GM12878 (cell line): ENCODE results near the gene NOP9. TPM values are rescaled to one million over a fixed set of nuclear protein-coding genes. Genes with fewer than 3 reads are reported as not detected.

ENCODE experiments used
- ATAC-seq: fragments of 200-7000 bp; cut with Tn5 transposase; 3 replicates; pipeline ENCODE4 v1.9.1; 2020; ENCODE audit warnings: mild to moderate bottlenecking, moderate library complexity
- BruUV-seq: library from RNA; stranded (reverse); fragments of 400-500 nt; replicated peaks from 2 replicates; lab custom pipeline; 2021; lab: Mats Ljungman, UMichigan
- CTCF ChIA-PET: fragments of 300-600 bp; sonication (Branson Sonifier 250); formaldehyde crosslinking; extraction: SDS; loops from one replicate; lab custom pipeline; 2021; ENCODE audit warnings: inconsistent platforms; lab: Yijun Ruan, JAX
- POLR2A ChIA-PET: fragments of 350-600 bp; formaldehyde crosslinking; extraction: SDS; loops from one replicate; lab custom pipeline; 2021; ENCODE audit warnings: inconsistent platforms; lab: Charles Lee
- RAD21 ChIA-PET: fragments of 300-600 bp; sonication (Branson Sonifier 250); formaldehyde crosslinking; loops from one replicate; lab custom pipeline; 2023; ENCODE audit warnings: antibody characterized with exemption; ENCODE audit not compliant: unreplicated experiment; lab: Charles Lee
- SMC1A ChIA-PET: fragments of 300-600 bp; sonication (Branson Sonifier 250); formaldehyde crosslinking; loops from one replicate; lab custom pipeline; 2023; ENCODE audit not compliant: unreplicated experiment, uncharacterized antibody; lab: Charles Lee
- DNase-seq: peaks from one replicate; pipeline ENCODE4 v3.0.0-alpha.2; 2011; ENCODE audit warnings: low read depth, low spot score
- FAIRE-seq: peaks from 3 replicates; lab custom pipeline; 2011; peaks lifted over from hg19 to GRCh38; lab: Jason Lieb, UNC
- H2AFZ ChIP-seq: 2 replicates; pipeline ENCODE4 v1.6.0; 2011; ENCODE audit warnings: low read depth, low read length, control low read depth; ENCODE audit not compliant: control insufficient read depth
- H3K27ac ChIP-seq: 2 replicates; pipeline ENCODE4 v1.5.1; 2011; ENCODE audit warnings: control low read depth; ENCODE audit not compliant: control insufficient read depth, insufficient read depth
- H3K27me3 ChIP-seq, 2 experiments: replicated peaks in 1 of 2; 2 replicates each; pipeline versions ENCODE4 v1.6.0 to v1.6.1; 2011; ENCODE audit warnings: low read length in 1 of 2; ENCODE audit not compliant: control insufficient read depth in 2 of 2, insufficient read depth in 2 of 2
- H3K36me3 ChIP-seq, 2 experiments: 2 replicates each; pipeline ENCODE4 v1.5.1; 2011; ENCODE audit warnings: low read length in 1 of 2; ENCODE audit not compliant: control insufficient read depth in 2 of 2, insufficient read depth in 2 of 2
- H3K4me1 ChIP-seq: 2 replicates; pipeline ENCODE4 v1.6.1; 2011; ENCODE audit warnings: mild to moderate bottlenecking, low read length, moderate library complexity, mixed read lengths; ENCODE audit not compliant: control insufficient read depth, insufficient read depth
- H3K4me2 ChIP-seq: 2 replicates; pipeline ENCODE4 v1.6.0; 2011; ENCODE audit warnings: control low read depth; ENCODE audit not compliant: control insufficient read depth, insufficient read depth
- H3K4me3 ChIP-seq: fragments of 200-600 bp; sonication (generic); 2 replicates; pipeline ENCODE4 v1.5.1; 2016
- H3K79me2 ChIP-seq: 2 replicates; pipeline ENCODE4 v1.6.0; 2011; ENCODE audit warnings: low read length; ENCODE audit not compliant: control insufficient read depth, insufficient read depth
- H3K9ac ChIP-seq: 2 replicates; pipeline ENCODE4 v1.8.0; 2011; ENCODE audit warnings: low read length, control low read depth, mixed read lengths; ENCODE audit not compliant: control insufficient read depth, insufficient read depth
- H3K9me3 ChIP-seq: replicated peaks from 3 replicates; pipeline ENCODE4 v1.5.1; 2011; ENCODE audit warnings: mild to moderate bottlenecking, low read length; ENCODE audit not compliant: control insufficient read depth, insufficient read depth
- H4K20me1 ChIP-seq: 2 replicates; pipeline ENCODE4 v1.6.0; 2011; ENCODE audit not compliant: control insufficient read depth, insufficient read depth
- ATF7 ChIP-seq: fragments of 450-650 bp; IDR thresholded peaks from 2 replicates; pipeline ENCODE4 v1.6.1; 2016; ENCODE audit warnings: low read depth, mild to moderate bottlenecking
- BRCA1 ChIP-seq: IDR thresholded peaks from 2 replicates; pipeline ENCODE4 v1.6.1; 2011; ENCODE audit warnings: low read depth, low read length, improper control_type of control experiment
- EGR1 ChIP-seq, 2 experiments: IDR thresholded peaks; 1 replicate in 1 of 2; 2 replicates in 1 of 2; pipeline ENCODE4 v1.6.1; 2011 to 2012; ENCODE audit warnings: low read depth in 2 of 2, low read length in 2 of 2, borderline replicate concordance in 1 of 2, mild to moderate bottlenecking in 1 of 2, moderate library complexity in 1 of 2
- NR2C1 ChIP-seq: fragments of 450-650 bp; IDR thresholded peaks from 2 replicates; pipeline ENCODE4 v1.6.1; 2017; ENCODE audit warnings: antibody characterized with exemption, mild to moderate bottlenecking, moderate library complexity
- PAX8 ChIP-seq: fragments of 450-650 bp; IDR thresholded peaks from 2 replicates; pipeline ENCODE4 v1.6.1; 2017; ENCODE audit warnings: mild to moderate bottlenecking, moderate library complexity
- TAF1 ChIP-seq: IDR thresholded peaks from 2 replicates; pipeline ENCODE4 v1.6.1; 2011; ENCODE audit warnings: mild to moderate bottlenecking, low read depth, low read length, borderline replicate concordance
- ZNF384 ChIP-seq: IDR thresholded peaks from 2 replicates; pipeline ENCODE4 v1.6.1; 2012; ENCODE audit warnings: low read depth, mild to moderate bottlenecking, low read length, improper control_type of control experiment, borderline replicate concordance
- WGBS: methylation state at CpG from one replicate; pipeline ENCODE4 v1.1.6; 2016; ENCODE audit warnings: low lambda C conversion rate; ENCODE audit not compliant: insufficient replicate concordance, insufficient coverage; ENCODE audit errors: missing lambda C conversion rate; 5-methylcytosine and 5-hydroxymethylcytosine counted together
- in situ Hi-C: fragments of 300-500 bp; cut with MboI; formaldehyde crosslinking; loops from 9 replicates; pipeline ENCODE4 v1.14.3; 2018; ENCODE audit warnings: mixed read lengths
- intact Hi-C: fragments of 100-400 bp; cut with micrococcal nuclease; formaldehyde crosslinking; loops from one replicate; pipeline ENCODE4 v1.14.2; 2022; ENCODE audit not compliant: unreplicated experiment
- polyA plus RNA-seq, 11 experiments: library from polyadenylated mRNA; depleted of rRNA in 4 of 11; unstranded in 6 of 11; stranded (reverse) in 5 of 11; fragments of >200 nt; fragmentation: Nextera tagmentation in 4 of 11; fragmentation: Illumina TruSeq in 1 of 11; extraction: Ambion mirVana in 4 of 11; extraction: Trizol in 1 of 11; gene quantifications; 1 replicate in 1 of 11; 2 replicates in 10 of 11; pipeline versions ENCODE4 v1.2.1 to v1.2.3, GENCODE V29; 2011 to 2016; ENCODE audit warnings: inconsistent platforms in 2 of 11, missing spikeins in 2 of 11, low read depth in 1 of 11
- total RNA-seq, 4 experiments: library from RNA; depleted of rRNA in 3 of 4; stranded (reverse); fragments of >200 nt in 3 of 4; fragmentation: Illumina TruSeq in 1 of 4; extraction: Trizol in 1 of 4; gene quantifications; 2 replicates each; pipeline versions ENCODE4 v1.2.1 to v1.2.3, GENCODE V29; 2013 to 2021
- TF ChIP-seq, protein P1 (sequence below): fragments of 450-650 bp; IDR thresholded peaks from 2 replicates; pipeline ENCODE4 v1.6.1; 2017; ENCODE audit warnings: low read depth, mild to moderate bottlenecking, moderate library complexity
- TF ChIP-seq, protein P2 (sequence below): fragments of 450-650 bp; IDR thresholded peaks from 2 replicates; pipeline ENCODE4 v1.6.1; 2017; ENCODE audit warnings: mild to moderate bottlenecking
- TF ChIP-seq, protein P3 (sequence below): fragments of 450-650 bp; IDR thresholded peaks from 2 replicates; pipeline ENCODE4 v1.6.1; 2014; ENCODE audit warnings: mild to moderate bottlenecking
- TF ChIP-seq, protein P4 (sequence below): fragments of 450-650 bp; IDR thresholded peaks from 2 replicates; pipeline ENCODE4 v1.6.1; 2017; ENCODE audit warnings: mild to moderate bottlenecking, moderate library complexity

The NOP9 gene
- total and polyA plus RNA-seq, 10 of the 15 experiments (the other 5 are each of a cell fraction or from before 2014, with no cell fraction given) = 2.4 to 43.9 (median 20.3) TPM

DNA sequence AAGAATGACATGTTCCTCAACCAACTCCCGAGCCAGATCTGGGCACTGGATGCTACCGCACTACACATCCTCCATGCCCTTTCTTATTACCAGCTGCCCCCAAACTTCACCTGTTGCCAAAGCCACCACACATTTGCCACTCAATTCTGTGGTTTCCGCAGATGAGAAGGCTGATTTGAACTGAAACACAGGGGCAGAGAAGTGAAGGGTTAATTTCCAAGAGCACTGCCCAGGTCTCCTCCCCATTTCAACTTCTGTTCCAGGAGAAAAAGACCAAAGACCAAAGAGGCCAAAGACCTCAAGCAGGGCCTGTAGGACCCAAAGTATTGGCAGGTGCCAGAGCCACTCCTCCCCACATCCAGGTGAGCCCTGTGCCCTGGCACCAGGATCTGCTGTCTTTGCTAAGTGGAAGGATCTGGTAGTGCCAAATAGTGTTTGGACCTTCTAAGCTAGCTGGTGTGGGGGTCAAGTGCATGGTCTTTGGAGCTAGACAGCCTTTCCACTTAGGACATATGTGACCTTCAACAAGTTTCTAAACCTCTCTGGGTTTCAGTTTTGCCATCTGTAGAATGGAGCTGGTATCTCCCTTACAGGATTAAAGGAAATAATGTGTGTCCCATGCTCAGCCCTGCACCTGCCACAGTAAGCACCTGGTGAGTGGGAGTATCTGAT, 8.1 kb upstream of the NOP9 start (continued):
- TF ChIP-seq, protein P1, sequence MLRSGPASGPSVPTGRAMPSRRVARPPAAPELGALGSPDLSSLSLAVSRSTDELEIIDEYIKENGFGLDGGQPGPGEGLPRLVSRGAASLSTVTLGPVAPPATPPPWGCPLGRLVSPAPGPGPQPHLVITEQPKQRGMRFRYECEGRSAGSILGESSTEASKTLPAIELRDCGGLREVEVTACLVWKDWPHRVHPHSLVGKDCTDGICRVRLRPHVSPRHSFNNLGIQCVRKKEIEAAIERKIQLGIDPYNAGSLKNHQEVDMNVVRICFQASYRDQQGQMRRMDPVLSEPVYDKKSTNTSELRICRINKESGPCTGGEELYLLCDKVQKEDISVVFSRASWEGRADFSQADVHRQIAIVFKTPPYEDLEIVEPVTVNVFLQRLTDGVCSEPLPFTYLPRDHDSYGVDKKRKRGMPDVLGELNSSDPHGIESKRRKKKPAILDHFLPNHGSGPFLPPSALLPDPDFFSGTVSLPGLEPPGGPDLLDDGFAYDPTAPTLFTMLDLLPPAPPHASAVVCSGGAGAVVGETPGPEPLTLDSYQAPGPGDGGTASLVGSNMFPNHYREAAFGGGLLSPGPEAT = no peak
- TF ChIP-seq TAF1 = no peak
- TF ChIP-seq NR2C1 = no peak
- no peak for TF ChIP-seq PAX8

DNA sequence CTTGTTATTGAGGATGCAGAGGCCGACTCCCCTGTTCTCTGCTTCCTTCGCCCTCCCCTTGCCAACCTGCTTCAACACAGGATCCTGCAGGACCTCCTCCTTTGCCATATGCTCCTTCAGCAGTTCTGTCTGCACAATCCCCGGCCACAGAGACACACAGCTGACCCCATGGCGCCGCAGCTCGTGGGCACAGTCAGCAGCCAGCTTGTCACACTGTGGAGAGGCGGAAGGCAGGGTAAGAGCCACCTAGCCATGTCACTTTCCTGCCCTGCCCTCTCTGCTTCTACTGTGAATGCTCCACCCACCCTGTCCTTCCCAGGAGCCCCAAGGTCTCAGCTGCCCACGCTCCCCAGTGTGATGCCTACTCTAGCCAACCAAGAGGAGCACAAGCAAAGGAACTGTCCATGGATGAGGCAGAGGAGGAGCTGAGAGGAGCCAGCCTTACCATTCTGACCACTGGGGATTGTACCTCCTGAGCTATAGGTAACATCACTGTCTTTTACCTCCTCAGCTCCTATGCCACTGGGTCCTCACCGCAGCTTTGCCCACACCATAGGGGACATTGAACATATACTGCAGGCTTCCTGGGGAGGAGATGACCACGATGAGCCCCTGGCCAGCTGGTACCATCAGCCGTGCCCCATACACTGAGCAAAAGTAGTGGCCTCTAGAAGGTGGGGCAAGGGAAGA, 7.4 kb upstream of the NOP9 start:
- peaks cover 13 to 37% of the 10 kb centered on the region in 2 experiments for H3K36me3 ChIP-seq
- ATAC-seq = no peak
- in situ Hi-C loops = no loop called here
- no peaks in the 10 kb centered on the region; the same call in 1 of the 2 replicates for H3K79me2 ChIP-seq
- BruUV-seq = no TSS peak
- no peak overlapping the region for H2AFZ ChIP-seq
- H3K4me3 ChIP-seq = no peak overlapping the region
- ChIA-PET POLR2A (interaction anchor here (0.5 to 1.7 kb wide), 7 partner anchors 12 to 93 kb away, joined by 3 to 4 read pairs (median 3); partner anchors contain the start of gene TINF2), SMC1A (interaction anchor here (0.6 to 3.0 kb wide), 7 partner anchors 13 to 572 kb away, joined by 3 to 14 read pairs (median 5); partner anchors contain the start of genes CHMP4A, RABGGTA and TINF2), RAD21 (interaction anchor here (1.0 to 1.5 kb wide), 3 partner anchors 16 to 50 kb away, joined by 3 to 9 read pairs (median 4); partner anchors contain the start of genes CIDEB and TINF2), CTCF (interaction anchor here (0.6 to 13.4 kb wide), 6 partner anchors 10 to 76 kb away, joined by 3 to 269 read pairs (median 9); partner anchors contain the start of genes CIDEB, MDP1, RABGGTA and TINF2)
- H3K4me2 ChIP-seq = no peak overlapping the region
- no peaks in the 10 kb centered on the region for H3K27me3 ChIP-seq
- H4K20me1 ChIP-seq = no peaks in the 10 kb centered on the region
- no peaks in the 10 kb centered on the region for H3K9me3 ChIP-seq
- intact Hi-C loops = no loop called here
- peaks cover 26% of the 10 kb centered on the region for H3K4me1 ChIP-seq
- no peak for FAIRE-seq
- H3K9ac ChIP-seq = no peak overlapping the region
- DNase-seq = no peak
- WGBS = 90% methylated on average over 11 of the region's 11 CpGs
- H3K27ac ChIP-seq = no peak overlapping the region
- TF ChIP-seq, protein P2, sequence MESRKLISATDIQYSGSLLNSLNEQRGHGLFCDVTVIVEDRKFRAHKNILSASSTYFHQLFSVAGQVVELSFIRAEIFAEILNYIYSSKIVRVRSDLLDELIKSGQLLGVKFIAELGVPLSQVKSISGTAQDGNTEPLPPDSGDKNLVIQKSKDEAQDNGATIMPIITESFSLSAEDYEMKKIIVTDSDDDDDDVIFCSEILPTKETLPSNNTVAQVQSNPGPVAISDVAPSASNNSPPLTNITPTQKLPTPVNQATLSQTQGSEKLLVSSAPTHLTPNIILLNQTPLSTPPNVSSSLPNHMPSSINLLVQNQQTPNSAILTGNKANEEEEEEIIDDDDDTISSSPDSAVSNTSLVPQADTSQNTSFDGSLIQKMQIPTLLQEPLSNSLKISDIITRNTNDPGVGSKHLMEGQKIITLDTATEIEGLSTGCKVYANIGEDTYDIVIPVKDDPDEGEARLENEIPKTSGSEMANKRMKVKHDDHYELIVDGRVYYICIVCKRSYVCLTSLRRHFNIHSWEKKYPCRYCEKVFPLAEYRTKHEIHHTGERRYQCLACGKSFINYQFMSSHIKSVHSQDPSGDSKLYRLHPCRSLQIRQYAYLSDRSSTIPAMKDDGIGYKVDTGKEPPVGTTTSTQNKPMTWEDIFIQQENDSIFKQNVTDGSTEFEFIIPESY = no peak
- TF ChIP-seq, protein P3, sequence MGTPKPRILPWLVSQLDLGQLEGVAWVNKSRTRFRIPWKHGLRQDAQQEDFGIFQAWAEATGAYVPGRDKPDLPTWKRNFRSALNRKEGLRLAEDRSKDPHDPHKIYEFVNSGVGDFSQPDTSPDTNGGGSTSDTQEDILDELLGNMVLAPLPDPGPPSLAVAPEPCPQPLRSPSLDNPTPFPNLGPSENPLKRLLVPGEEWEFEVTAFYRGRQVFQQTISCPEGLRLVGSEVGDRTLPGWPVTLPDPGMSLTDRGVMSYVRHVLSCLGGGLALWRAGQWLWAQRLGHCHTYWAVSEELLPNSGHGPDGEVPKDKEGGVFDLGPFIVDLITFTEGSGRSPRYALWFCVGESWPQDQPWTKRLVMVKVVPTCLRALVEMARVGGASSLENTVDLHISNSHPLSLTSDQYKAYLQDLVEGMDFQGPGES = no peak
- TF ChIP-seq EGR1 (IDR thresholded peaks at IDR 0.05; ENCODE audit: borderline replicate concordance in 1 of 2, low read depth in 2 of 2, low read length in 2 of 2) (no peak), BRCA1 (no peak), ATF7 (no peak), ZNF384 (no peak)
- TF ChIP-seq, protein P4, sequence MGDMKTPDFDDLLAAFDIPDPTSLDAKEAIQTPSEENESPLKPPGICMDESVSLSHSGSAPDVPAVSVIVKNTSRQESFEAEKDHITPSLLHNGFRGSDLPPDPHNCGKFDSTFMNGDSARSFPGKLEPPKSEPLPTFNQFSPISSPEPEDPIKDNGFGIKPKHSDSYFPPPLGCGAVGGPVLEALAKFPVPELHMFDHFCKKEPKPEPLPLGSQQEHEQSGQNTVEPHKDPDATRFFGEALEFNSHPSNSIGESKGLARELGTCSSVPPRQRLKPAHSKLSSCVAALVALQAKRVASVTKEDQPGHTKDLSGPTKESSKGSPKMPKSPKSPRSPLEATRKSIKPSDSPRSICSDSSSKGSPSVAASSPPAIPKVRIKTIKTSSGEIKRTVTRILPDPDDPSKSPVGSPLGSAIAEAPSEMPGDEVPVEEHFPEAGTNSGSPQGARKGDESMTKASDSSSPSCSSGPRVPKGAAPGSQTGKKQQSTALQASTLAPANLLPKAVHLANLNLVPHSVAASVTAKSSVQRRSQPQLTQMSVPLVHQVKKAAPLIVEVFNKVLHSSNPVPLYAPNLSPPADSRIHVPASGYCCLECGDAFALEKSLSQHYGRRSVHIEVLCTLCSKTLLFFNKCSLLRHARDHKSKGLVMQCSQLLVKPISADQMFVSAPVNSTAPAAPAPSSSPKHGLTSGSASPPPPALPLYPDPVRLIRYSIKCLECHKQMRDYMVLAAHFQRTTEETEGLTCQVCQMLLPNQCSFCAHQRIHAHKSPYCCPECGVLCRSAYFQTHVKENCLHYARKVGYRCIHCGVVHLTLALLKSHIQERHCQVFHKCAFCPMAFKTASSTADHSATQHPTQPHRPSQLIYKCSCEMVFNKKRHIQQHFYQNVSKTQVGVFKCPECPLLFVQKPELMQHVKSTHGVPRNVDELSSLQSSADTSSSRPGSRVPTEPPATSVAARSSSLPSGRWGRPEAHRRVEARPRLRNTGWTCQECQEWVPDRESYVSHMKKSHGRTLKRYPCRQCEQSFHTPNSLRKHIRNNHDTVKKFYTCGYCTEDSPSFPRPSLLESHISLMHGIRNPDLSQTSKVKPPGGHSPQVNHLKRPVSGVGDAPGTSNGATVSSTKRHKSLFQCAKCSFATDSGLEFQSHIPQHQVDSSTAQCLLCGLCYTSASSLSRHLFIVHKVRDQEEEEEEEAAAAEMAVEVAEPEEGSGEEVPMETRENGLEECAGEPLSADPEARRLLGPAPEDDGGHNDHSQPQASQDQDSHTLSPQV = no peak
